ENCODE data around the gene DZIP3. TPM values are rescaled to one million over a fixed set of nuclear protein-coding genes. Genes with fewer than 3 reads are reported as not detected.

DZIP3 gene
- total RNA-seq, 2 experiments from 2014 or later: 14.5 to 31.8 TPM

- no peak for TF ChIP-seq EZH2phosphoT487 (IDR thresholded peaks at IDR 0.05; ENCODE audit: borderline replicate concordance, low read depth, low read length)
- TF ChIP-seq CTCF (conservative IDR thresholded peaks at IDR 0.05; ENCODE audit: low read length): no peak
- no peak for DNase-seq (ENCODE audit: low spot score)
- Histone ChIP-seq H3K4me1 (ENCODE audit: insufficient read depth, low read length, poor library complexity, severe bottlenecking) (peaks cover 6% of the 10 kb centered on the region), H3K79me2 (ENCODE audit: insufficient read depth, low read depth, low read length) (no peaks in the 10 kb centered on the region), H4K20me1 (ENCODE audit: insufficient read depth, low read length) (no peaks in the 10 kb centered on the region), H3K9me2 (ENCODE audit: insufficient read depth, low read length) (no peaks in the 10 kb centered on the region), H3K36me3 (ENCODE audit: insufficient read depth, low read length) (peaks cover 10% of the 10 kb centered on the region; the same call in 1 of the 2 replicates), H3K9me3 (ENCODE audit: low read length) (peaks cover 13% of the 10 kb centered on the region), H3K4me3 (ENCODE audit: low read depth, low read length, poor library complexity, severe bottlenecking) (no peak overlapping the region), H3K27ac (ENCODE audit: low read depth, low read length, poor library complexity, severe bottlenecking) (no peak overlapping the region), H3K4me2 (ENCODE audit: low read length) (no peak overlapping the region), H2AFZ (ENCODE audit: low read length) (no peak overlapping the region)
- intact Hi-C loops (cut with micrococcal nuclease; ENCODE audit: unreplicated experiment): no loop called here
- ChIA-PET CTCF (ENCODE audit: unreplicated experiment) (no interaction called here), POLR2A (interaction anchor here (0.7 to 2.9 kb wide), 5 partner anchors 9 to 42 kb away, joined by 3 to 26 read pairs (median 3); partner anchors contain the start of genes CIP2A and DZIP3)
- no TSS peak for BruUV-seq (replicated peaks)
Measured at GRCh38 chr3:108598375-108598774, 8.9 kb downstream of the DZIP3 start.

GRCh38 chr3:108599677-108600409, 10.3 kb downstream of the DZIP3 start:
- H4K20me1 ChIP-seq (ENCODE audit: insufficient read depth, low read length): no peaks in the 10 kb centered on the region
- no peak overlapping the region for H3K4me2 ChIP-seq (ENCODE audit: low read length)
- CTCF ChIA-PET (ENCODE audit: unreplicated experiment): no interaction called here
- BruUV-seq (replicated peaks): no TSS peak
- H3K27ac ChIP-seq (ENCODE audit: low read depth, low read length, poor library complexity, severe bottlenecking): no peak overlapping the region
- H3K4me3 ChIP-seq (ENCODE audit: low read depth, low read length, poor library complexity, severe bottlenecking): no peak overlapping the region
- no peak overlapping the region for H2AFZ ChIP-seq (ENCODE audit: low read length)
- H3K4me1 ChIP-seq (ENCODE audit: insufficient read depth, low read length, poor library complexity, severe bottlenecking): peaks cover 14% of the 10 kb centered on the region
- no peaks in the 10 kb centered on the region for H3K79me2 ChIP-seq (ENCODE audit: insufficient read depth, low read depth, low read length)
- H3K9me3 ChIP-seq (ENCODE audit: low read length): peaks cover 13% of the 10 kb centered on the region
- DNase-seq (ENCODE audit: low spot score): no peak
- H3K36me3 ChIP-seq (ENCODE audit: insufficient read depth, low read length): peaks cover 10% of the 10 kb centered on the region; the same call in 1 of the 2 replicates
- TF ChIP-seq CTCF (conservative IDR thresholded peaks at IDR 0.05; ENCODE audit: low read length): no peak
- intact Hi-C loops (cut with micrococcal nuclease; ENCODE audit: unreplicated experiment): no loop called here
- POLR2A ChIA-PET: interaction anchor here (0.6 to 2.9 kb wide), 4 partner anchors 8 to 552 kb away, joined by 4 to 26 read pairs (median 6); partner anchors contain the start of genes CIP2A and DZIP3
- no peaks in the 10 kb centered on the region for H3K9me2 ChIP-seq (ENCODE audit: insufficient read depth, low read length)
